Measurements from ENCODE around the gene NTHL1. TPM values are rescaled to one million over a fixed set of nuclear protein-coding genes. Genes with fewer than 3 reads are reported as not detected.

The NTHL1 gene
- total RNA-seq: 33.8 and 40.0 TPM in 2 replicates

GRCh38 chr16:2047330-2048115, at the start of gene NTHL1, which contains the start of gene TSC2:
TSS of gene NTHL1 (minus strand) at chr16:2047834. CDS start at chr16:2047823, 11 bp downstream.
TSS of gene TSC2 (plus strand) at chr16:2047985. CDS start at chr16:2048616, 631 bp downstream.

GRCh38 chr16:2026461-2027023, 21.1 kb downstream of the NTHL1 start, which contains the start of gene NHERF2:
TSS of gene NHERF2 (plus strand) at chr16:2026902. CDS start at chr16:2027006, 104 bp downstream.

GRCh38 chr16:2019518-2019920, 28.1 kb downstream of the NTHL1 start, which contains the start of gene NPW:
TSS of gene NPW (plus strand) at chr16:2019785.

GRCh38 chr16:2009791-2010510, 37.7 kb downstream of the NTHL1 start, which contains the start of gene ZNF598:
TSS of gene ZNF598 (minus strand) at chr16:2009821.

Other genes starting within 250 kb of the NTHL1 start
- gene HAGH, start 221.0 kb downstream of the NTHL1 start, total RNA-seq: 35.1 and 58.0 TPM in 2 replicates
- gene FAHD1, start 220.6 kb downstream of the NTHL1 start, total RNA-seq: 44.4 and 101 TPM in 2 replicates
- gene MEIOB, start 175.7 kb downstream of the NTHL1 start, total RNA-seq: 0.28 TPM in 1 of 2 replicates, not detected in the other
- gene HS3ST6, start 129.4 kb downstream of the NTHL1 start, total RNA-seq: not detected in 2 replicates
- gene MSRB1, start 104.6 kb downstream of the NTHL1 start, total RNA-seq: 7.4 and 9.5 TPM in 2 replicates
- gene RPL3L, start 93.1 kb downstream of the NTHL1 start, total RNA-seq: not detected in 2 replicates
- gene NDUFB10, start 88.3 kb downstream of the NTHL1 start, total RNA-seq: 194 and 232 TPM in 2 replicates
- 3,442 and 3,638 TPM in 2 replicates for gene RPS2, start 83.0 kb downstream of the NTHL1 start, total RNA-seq
- gene RNF151, start 81.0 kb downstream of the NTHL1 start, total RNA-seq: not detected in 2 replicates
- gene TBL3, start 75.8 kb downstream of the NTHL1 start, total RNA-seq: 27.9 and 34.6 TPM in 2 replicates
- gene NOXO1, start 66.4 kb downstream of the NTHL1 start, total RNA-seq: 0.14 TPM in 1 of 2 replicates, not detected in the other
- gene GFER, start 63.6 kb downstream of the NTHL1 start, total RNA-seq: 10.1 and 11.5 TPM in 2 replicates
- gene SYNGR3, start 57.9 kb downstream of the NTHL1 start, total RNA-seq: 2.4 and 3.3 TPM in 2 replicates
- 11.4 and 11.8 TPM in 2 replicates for gene ZNF598, start 38.0 kb downstream of the NTHL1 start, total RNA-seq
- 0.18 and 0.43 TPM in 2 replicates for gene NPW, start 28.0 kb downstream of the NTHL1 start, total RNA-seq
- gene NHERF2, start 20.9 kb downstream of the NTHL1 start, total RNA-seq: 27.0 and 28.1 TPM in 2 replicates
- gene TSC2, start 151 bp upstream of the NTHL1 start, total RNA-seq: 37.8 and 59.7 TPM in 2 replicates
- 91.0 and 116 TPM in 2 replicates for gene PKD1, start 88.1 kb upstream of the NTHL1 start, total RNA-seq
- gene RAB26, start 100.8 kb upstream of the NTHL1 start, total RNA-seq: 0.71 and 1.6 TPM in 2 replicates
- gene TRAF7, start 107.9 kb upstream of the NTHL1 start, total RNA-seq: 48.1 and 52.7 TPM in 2 replicates
- gene CASKIN1, start 148.8 kb upstream of the NTHL1 start, total RNA-seq: 0.14 and 0.37 TPM in 2 replicates
- 10.7 and 17.5 TPM in 2 replicates for gene MLST8, start 157.6 kb upstream of the NTHL1 start, total RNA-seq
- gene BRICD5, start 163.0 kb upstream of the NTHL1 start, total RNA-seq: 1.00 and 1.8 TPM in 2 replicates
- 5.3 and 7.8 TPM in 2 replicates for gene PGP, start 167.0 kb upstream of the NTHL1 start, total RNA-seq
- 24.0 and 28.8 TPM in 2 replicates for gene E4F1, start 175.8 kb upstream of the NTHL1 start, total RNA-seq
- 0.43 and 0.65 TPM in 2 replicates for gene DNASE1L2, start 188.6 kb upstream of the NTHL1 start, total RNA-seq
- gene ECI1, start 203.8 kb upstream of the NTHL1 start, total RNA-seq: 24.9 and 33.8 TPM in 2 replicates
- 33.1 and 44.0 TPM in 2 replicates for gene RNPS1, start 220.3 kb upstream of the NTHL1 start, total RNA-seq

All from smooth muscle cell of bladder (primary cell).